Endothelial cell of umbilical vein (primary cell): Measurements from ENCODE around the gene TUBGCP3. TPM values are rescaled to one million over a fixed set of nuclear protein-coding genes. Genes with fewer than 3 reads are reported as not detected.

Source experiments
- BruUV-seq: library from RNA; stranded (reverse); fragments of 400-500 nt; replicated peaks from 2 replicates; lab custom pipeline; 2021; lab: Mats Ljungman, UMichigan
- CTCF ChIA-PET: fragments of 300-600, 350-600 bp; sonication (Branson Sonifier 250); formaldehyde crosslinking; loops from one replicate; lab custom pipeline; 2021; ENCODE audit warnings: antibody characterized with exemption, inconsistent platforms; lab: Charles Lee
- POLR2A ChIA-PET: fragments of 300-600, 350-600 bp; sonication (Branson Sonifier 250); formaldehyde crosslinking; loops from one replicate; lab custom pipeline; 2021; ENCODE audit warnings: antibody characterized with exemption, inconsistent platforms; lab: Charles Lee
- DNase-seq: peaks from one replicate; pipeline ENCODE4 v3.0.0-alpha.2; 2011; ENCODE audit warnings: low read depth, low spot score
- FAIRE-seq: peaks from 2 replicates; lab custom pipeline; 2011; peaks lifted over from hg19 to GRCh38; lab: Jason Lieb, UNC
- H2AFZ ChIP-seq: 2 replicates; pipeline ENCODE4 v1.6.0; 2012; ENCODE audit warnings: low read depth, low read length, control low read depth, inconsistent platforms
- H3K27ac ChIP-seq: 2 replicates; pipeline ENCODE4 v1.5.1; 2011; ENCODE audit warnings: low read depth, mild to moderate bottlenecking, control low read depth, low read length, moderate library complexity; ENCODE audit not compliant: insufficient read depth
- H3K27me3 ChIP-seq, 2 experiments: 2 replicates each; pipeline versions ENCODE4 v1.6.0 to v1.6.1; 2011; ENCODE audit warnings: low read length in 2 of 2, mixed read lengths in 1 of 2; ENCODE audit not compliant: control insufficient read depth in 2 of 2, insufficient read depth in 2 of 2
- H3K36me3 ChIP-seq, 2 experiments: 2 replicates in 1 of 2; 3 replicates in 1 of 2; pipeline ENCODE4 v1.5.1; 2011; ENCODE audit warnings: low read length in 2 of 2, mild to moderate bottlenecking in 1 of 2, moderate library complexity in 1 of 2; ENCODE audit not compliant: control insufficient read depth in 2 of 2, insufficient read depth in 2 of 2; ENCODE audit errors: extremely low read depth in 1 of 2
- H3K4me1 ChIP-seq: 3 replicates; pipeline ENCODE4 v1.5.1; 2011; ENCODE audit warnings: mild to moderate bottlenecking, low read length; ENCODE audit not compliant: control insufficient read depth, insufficient read depth; ENCODE audit errors: extremely low read depth
- H3K4me2 ChIP-seq: 2 replicates; pipeline ENCODE4 v1.6.1; 2011; ENCODE audit warnings: low read length, control low read depth, mixed read lengths; ENCODE audit not compliant: insufficient read depth
- H3K4me3 ChIP-seq, 3 experiments: fragments of 200-600 bp in 1 of 3; sonication (generic), shearing (Covaris generic) in 1 of 3; replicated peaks in 1 of 3; 2 replicates each; pipeline ENCODE4 v1.5.1; 2011 to 2016; ENCODE audit warnings: control low read depth in 3 of 3, low read length in 3 of 3, mild to moderate bottlenecking in 2 of 3, inconsistent platforms in 1 of 3, low read depth in 1 of 3, moderate library complexity in 1 of 3; ENCODE audit not compliant: insufficient read depth in 1 of 3
- H3K79me2 ChIP-seq: 2 replicates; pipeline ENCODE4 v1.6.0; 2012; ENCODE audit warnings: low read length, inconsistent platforms; ENCODE audit not compliant: control insufficient read depth, insufficient read depth
- H3K9ac ChIP-seq: replicated peaks from 2 replicates; pipeline ENCODE3; 2011; ENCODE audit warnings: low read length, control low read depth; ENCODE audit not compliant: insufficient read depth; ENCODE audit errors: extremely low read depth
- H3K9me1 ChIP-seq: replicated peaks from 3 replicates; pipeline ENCODE4 v1.6.0; 2011; ENCODE audit warnings: mild to moderate bottlenecking, low read length; ENCODE audit not compliant: control insufficient read depth, insufficient read depth; ENCODE audit errors: extremely low read depth
- H3K9me3 ChIP-seq: replicated peaks from 2 replicates; pipeline ENCODE4 v1.5.1; 2012; ENCODE audit warnings: low read length, inconsistent platforms; ENCODE audit not compliant: control insufficient read depth, insufficient read depth
- H4K20me1 ChIP-seq: replicated peaks from 2 replicates; pipeline ENCODE3; 2011; ENCODE audit warnings: mild to moderate bottlenecking, low read length; ENCODE audit not compliant: control insufficient read depth, insufficient read depth; ENCODE audit errors: extremely low read depth
- CTCF ChIP-seq, 2 donors: IDR thresholded peaks; 1 replicate in 1 of 2; 2 replicates in 1 of 2; pipeline ENCODE4 v1.5.1; 2011; ENCODE audit warnings: low read length in 2 of 2, mild to moderate bottlenecking in 2 of 2, moderate library complexity in 2 of 2, control low read depth in 1 of 2, inconsistent platforms in 1 of 2, low read depth in 1 of 2; ENCODE audit not compliant: insufficient read depth in 1 of 2; ENCODE audit errors: extremely low read depth in 1 of 2
- FOS ChIP-seq: IDR thresholded peaks from 2 replicates; pipeline ENCODE4 v1.6.1; 2011; ENCODE audit warnings: mild to moderate bottlenecking, low read length, moderate library complexity, borderline replicate concordance; ENCODE audit not compliant: insufficient read depth
- GATA2 ChIP-seq: IDR thresholded peaks from 2 replicates; pipeline ENCODE4 v1.7.0; 2011; ENCODE audit warnings: low read depth, mild to moderate bottlenecking, moderate library complexity, mixed read lengths, low read length; ENCODE audit not compliant: insufficient read length, insufficient read depth
- MAX ChIP-seq: IDR thresholded peaks from 2 replicates; pipeline ENCODE4 v1.6.1; 2011; ENCODE audit not compliant: insufficient read depth, insufficient read length
- MYC ChIP-seq: IDR thresholded peaks from one replicate; pipeline ENCODE4 v1.6.1; 2011; ENCODE audit warnings: mild to moderate bottlenecking, low read depth, low read length
- POLR2A ChIP-seq: IDR thresholded peaks from 2 replicates; pipeline ENCODE4 v1.6.1; 2012; ENCODE audit warnings: low read depth, mild to moderate bottlenecking, control low read depth, low read length
- POLR2AphosphoS5 ChIP-seq: IDR thresholded peaks from 2 replicates; pipeline ENCODE4 v1.6.1; 2012; ENCODE audit warnings: low read depth, mild to moderate bottlenecking, control low read depth, low read length, moderate library complexity; ENCODE audit not compliant: insufficient read depth
- dilution Hi-C: fragments of 300-500 bp; cut with MboI; formaldehyde crosslinking; loops from one replicate; pipeline ENCODE4 v1.15.0; 2019; ENCODE audit warnings: low sequenced_read_pairs; ENCODE audit not compliant: extremely low pct_ligation_motif_present
- intact Hi-C: fragments of 100-400 bp; cut with micrococcal nuclease; formaldehyde crosslinking; loops from one replicate; pipeline ENCODE4 v1.10.0; 2022
- polyA plus RNA-seq, 4 experiments: library from polyadenylated mRNA; depleted of rRNA in 3 of 4; stranded (reverse) in 3 of 4; unstranded in 1 of 4; fragments of >200 nt; gene quantifications; 2 replicates each; pipeline versions ENCODE4 v1.2.1 to v1.2.3, GENCODE V29; 2011 to 2012; ENCODE audit warnings: missing spikeins in 1 of 4
- total RNA-seq: library from RNA; stranded (reverse); gene quantifications from 2 replicates; pipeline ENCODE4 v1.2.3, GENCODE V29; 2021

TUBGCP3 gene
- total and polyA plus RNA-seq, 2 donors (not counting 3 experiments of a cell fraction or from before 2014, with no cell fraction given) = 36.4 to 47.7 TPM

- TF ChIP-seq MAX = no peak
- no peak for TF ChIP-seq POLR2A
- no peak for TF ChIP-seq POLR2AphosphoS5
- no peak for TF ChIP-seq MYC
- peak; percentile 29 to 58 for TF ChIP-seq CTCF (IDR thresholded peaks at IDR 0.05; ENCODE audit: extremely low read depth in 1 of 2, insufficient read depth in 1 of 2, low read depth in 1 of 2, low read length in 2 of 2)
- TF ChIP-seq FOS = no peak
- peak; percentile 12 for TF ChIP-seq GATA2
- ChIA-PET POLR2A (no interaction called here), CTCF (interaction anchor here (0.6 to 1.6 kb wide), 6 partner anchors 8 to 97 kb away, joined by 3 to 6 read pairs (median 4); partner anchors contain the start of gene TUBGCP3)
- peaks cover 11 to 20% of the 10 kb centered on the region in 2 experiments for H3K36me3 ChIP-seq
- BruUV-seq = no TSS peak
- H3K79me2 ChIP-seq = no peaks in the 10 kb centered on the region
- H3K4me2 ChIP-seq = no peak overlapping the region
- no peak overlapping the region for H3K9ac ChIP-seq
- intact Hi-C loops (loop anchor here (1.0 to 5.0 kb wide), 2 partner anchors 77 to 96 kb away; partner anchors contain the start of gene TUBGCP3), dilution Hi-C loops (no loop called here)
- no peaks in the 10 kb centered on the region for H3K27me3 ChIP-seq
- H3K4me3 ChIP-seq = no peak overlapping the region
- H3K9me3 ChIP-seq = no peaks in the 10 kb centered on the region
- FAIRE-seq (peak; percentile 38), DNase-seq (peak; percentile 53)
- no peaks in the 10 kb centered on the region for H4K20me1 ChIP-seq
- no peaks in the 10 kb centered on the region for H3K9me1 ChIP-seq
- H3K4me1 ChIP-seq = no peaks in the 10 kb centered on the region
- H3K27ac ChIP-seq = no peak overlapping the region
- H2AFZ ChIP-seq = no peak overlapping the region
These were observed 77.8 kb downstream of the TUBGCP3 start for GRCh38 chr13:112510002-112510780.
